ENCODE results near the gene SEC61A1. TPM values are rescaled to one million over a fixed set of nuclear protein-coding genes. Genes with fewer than 3 reads are reported as not detected.

SEC61A1 gene
- total and polyA plus RNA-seq, 9 donors = 101 to 158 (median 117) TPM

DNA sequence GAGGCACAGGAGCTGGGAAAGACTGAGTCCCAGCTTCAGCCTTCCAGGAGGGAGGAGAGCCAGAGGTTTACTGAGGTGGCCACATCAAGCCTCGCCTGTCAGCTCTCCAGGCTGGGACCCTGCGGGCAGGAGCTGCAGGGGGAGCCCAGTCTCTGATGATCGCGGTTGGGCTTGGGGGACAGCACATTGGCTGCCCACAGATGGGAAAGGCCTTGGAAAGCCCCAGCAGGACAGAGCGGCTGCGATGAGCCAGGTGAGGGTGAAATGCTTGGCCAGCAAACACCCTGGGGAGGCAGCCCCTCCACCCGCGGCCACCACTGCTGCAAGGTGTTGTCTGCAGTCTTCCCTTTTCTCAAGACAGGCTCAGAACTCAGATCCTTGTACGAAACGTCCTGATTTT lies 31.2 kb downstream of the SEC61A1 start:
- Histone ChIP-seq H3K36me3 (ENCODE audit: control insufficient read depth, insufficient read depth, low read length) (peaks cover 63% of the 10 kb centered on the region), H3K4me3 (ENCODE audit: low read length) (no peak overlapping the region), H3K27me3 (ENCODE audit: control insufficient read depth, insufficient read depth, low read length) (no peaks in the 10 kb centered on the region), H3K4me1 (ENCODE audit: control insufficient read depth, insufficient read depth, low read length) (peaks cover 9% of the 10 kb centered on the region), H3K9me3 (replicated peaks; ENCODE audit: control insufficient read depth, low read depth, low read length) (no peaks in the 10 kb centered on the region), H3K27ac (ENCODE audit: low read length) (no peak overlapping the region)
- WGBS (ENCODE audit: insufficient coverage) = 53% methylated on average over 10 of the region's 10 CpGs
- no peak for DNase-seq

DNA sequence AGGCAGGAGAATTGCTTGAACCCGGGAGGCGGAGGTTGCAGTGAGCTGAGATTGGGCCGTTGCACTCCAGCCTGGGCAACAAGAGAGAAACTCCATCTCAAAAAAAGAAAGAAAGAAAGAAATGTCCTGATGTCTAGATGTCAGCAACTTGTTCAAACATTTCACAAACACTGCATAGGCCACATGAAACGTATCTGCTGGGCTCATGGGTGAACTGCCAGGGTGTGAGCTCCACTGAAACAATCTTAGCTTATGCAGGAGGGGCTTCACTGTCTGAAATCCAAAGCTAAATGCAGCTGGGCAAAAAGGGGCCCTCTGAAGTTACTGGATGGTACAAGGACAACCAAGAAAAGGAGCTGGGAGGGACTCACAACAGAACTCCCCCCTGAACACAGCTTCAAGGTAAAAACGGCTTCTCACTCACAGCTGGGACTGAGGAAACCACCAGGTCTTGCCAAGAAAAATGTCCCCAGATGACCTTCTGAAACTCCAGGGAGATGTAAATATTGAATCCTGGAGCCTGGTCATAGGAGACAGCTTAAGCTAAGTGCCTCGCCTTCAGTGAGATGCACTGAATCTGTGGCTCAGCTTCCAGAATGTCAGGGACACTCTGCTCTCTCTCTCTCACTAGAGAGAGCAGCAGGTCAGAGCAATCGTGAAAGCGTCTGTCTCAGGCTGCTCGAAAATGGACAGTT lies 31.9 kb downstream of the SEC61A1 start:
- Histone ChIP-seq H3K9me3 (replicated peaks; ENCODE audit: control insufficient read depth, low read depth, low read length) (no peaks in the 10 kb centered on the region), H3K27me3 (ENCODE audit: control insufficient read depth, insufficient read depth, low read length) (no peaks in the 10 kb centered on the region), H3K36me3 (ENCODE audit: control insufficient read depth, insufficient read depth, low read length) (peaks cover 63% of the 10 kb centered on the region), H3K27ac (ENCODE audit: low read length) (no peak overlapping the region), H3K4me3 (ENCODE audit: low read length) (no peak overlapping the region), H3K4me1 (ENCODE audit: control insufficient read depth, insufficient read depth, low read length) (peaks cover 9% of the 10 kb centered on the region)
- no peak for DNase-seq
- 75% methylated on average over 4 of the region's 9 CpGs for WGBS (ENCODE audit: insufficient coverage)

DNA sequence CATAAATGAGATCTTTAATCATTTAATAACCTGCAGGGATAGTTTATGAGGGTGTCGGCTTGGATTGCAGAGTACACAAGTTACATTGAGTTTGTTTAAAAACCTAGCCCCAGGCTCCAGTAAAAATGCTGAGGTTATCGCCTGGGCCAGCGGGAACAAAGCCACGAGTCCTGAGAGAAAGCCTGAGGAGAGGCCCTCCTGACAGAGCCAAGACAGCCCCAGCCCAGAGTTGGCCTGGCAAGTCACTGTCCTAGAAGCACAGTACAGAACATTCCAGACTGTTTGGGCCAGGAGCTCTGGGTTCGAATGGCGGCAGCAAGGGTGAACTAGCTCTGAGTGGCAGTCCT lies 32.4 kb downstream of the SEC61A1 start:
- no peak for DNase-seq
- Histone ChIP-seq H3K27ac (ENCODE audit: low read length) (no peak overlapping the region), H3K4me1 (ENCODE audit: control insufficient read depth, insufficient read depth, low read length) (peaks cover 9% of the 10 kb centered on the region), H3K36me3 (ENCODE audit: control insufficient read depth, insufficient read depth, low read length) (peaks cover 63% of the 10 kb centered on the region), H3K27me3 (ENCODE audit: control insufficient read depth, insufficient read depth, low read length) (no peaks in the 10 kb centered on the region), H3K4me3 (ENCODE audit: low read length) (no peak overlapping the region), H3K9me3 (replicated peaks; ENCODE audit: control insufficient read depth, low read depth, low read length) (no peaks in the 10 kb centered on the region)
- WGBS (ENCODE audit: insufficient coverage) = 67% methylated on average over 4 of the region's 6 CpGs

DNA sequence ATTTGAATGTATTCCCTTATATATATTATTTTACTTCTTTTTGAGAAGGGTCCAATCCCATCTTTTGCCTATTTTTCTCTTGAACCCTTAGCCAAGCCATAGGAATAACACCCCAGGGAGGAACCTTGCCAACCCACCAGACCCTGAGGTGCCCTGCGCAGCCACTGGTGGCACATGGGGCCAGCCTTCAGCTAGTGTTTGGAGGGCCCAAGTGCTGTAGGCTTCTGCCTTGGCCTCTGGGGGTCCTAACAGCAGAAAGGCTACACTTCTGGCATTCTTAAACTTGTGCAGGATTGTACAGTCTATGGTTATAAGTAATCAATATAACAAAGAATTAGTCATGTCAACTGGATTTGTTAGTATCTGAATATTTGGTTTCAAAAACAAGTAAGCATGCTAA lies 36.9 kb downstream of the SEC61A1 start:
- Histone ChIP-seq H3K9me3 (replicated peaks; ENCODE audit: control insufficient read depth, low read depth, low read length) (no peaks in the 10 kb centered on the region), H3K4me1 (ENCODE audit: control insufficient read depth, insufficient read depth, low read length) (peaks cover 2% of the 10 kb centered on the region), H3K27me3 (ENCODE audit: control insufficient read depth, insufficient read depth, low read length) (no peaks in the 10 kb centered on the region), H3K27ac (ENCODE audit: low read length) (no peak overlapping the region), H3K4me3 (ENCODE audit: low read length) (no peak overlapping the region), H3K36me3 (ENCODE audit: control insufficient read depth, insufficient read depth, low read length) (peaks cover 41% of the 10 kb centered on the region)
- 100% methylated on average over 1 of the region's 1 CpG for WGBS (ENCODE audit: insufficient coverage)
- DNase-seq = no peak

DNA sequence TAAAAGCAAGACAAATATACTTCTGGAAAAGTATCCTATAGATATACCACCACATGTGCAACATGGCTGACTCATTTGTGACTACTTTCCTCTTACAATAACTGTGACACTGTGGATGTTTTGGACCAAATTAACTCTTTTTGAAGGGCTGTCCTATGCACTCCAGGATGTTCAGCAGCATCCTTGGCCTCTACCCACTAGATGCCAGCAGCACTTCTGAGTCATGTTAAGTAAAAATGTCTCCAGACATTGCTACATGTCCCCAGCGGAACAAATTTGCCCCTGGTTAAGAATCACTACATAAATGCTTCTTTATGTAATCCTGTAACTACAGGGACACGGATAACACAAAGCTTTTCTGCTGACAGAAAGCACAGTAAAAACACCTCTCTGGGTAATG lies 39.3 kb downstream of the SEC61A1 start:
- Histone ChIP-seq H3K27me3 (ENCODE audit: control insufficient read depth, insufficient read depth, low read length) (no peaks in the 10 kb centered on the region), H3K4me3 (ENCODE audit: low read length) (no peak overlapping the region), H3K36me3 (ENCODE audit: control insufficient read depth, insufficient read depth, low read length) (peaks cover 40% of the 10 kb centered on the region), H3K27ac (ENCODE audit: low read length) (no peak overlapping the region), H3K9me3 (replicated peaks; ENCODE audit: control insufficient read depth, low read depth, low read length) (no peaks in the 10 kb centered on the region), H3K4me1 (ENCODE audit: control insufficient read depth, insufficient read depth, low read length) (peaks cover 3% of the 10 kb centered on the region)
- 100% methylated on average over 1 of the region's 2 CpGs for WGBS (ENCODE audit: insufficient coverage)
- no peak for DNase-seq

DNA sequence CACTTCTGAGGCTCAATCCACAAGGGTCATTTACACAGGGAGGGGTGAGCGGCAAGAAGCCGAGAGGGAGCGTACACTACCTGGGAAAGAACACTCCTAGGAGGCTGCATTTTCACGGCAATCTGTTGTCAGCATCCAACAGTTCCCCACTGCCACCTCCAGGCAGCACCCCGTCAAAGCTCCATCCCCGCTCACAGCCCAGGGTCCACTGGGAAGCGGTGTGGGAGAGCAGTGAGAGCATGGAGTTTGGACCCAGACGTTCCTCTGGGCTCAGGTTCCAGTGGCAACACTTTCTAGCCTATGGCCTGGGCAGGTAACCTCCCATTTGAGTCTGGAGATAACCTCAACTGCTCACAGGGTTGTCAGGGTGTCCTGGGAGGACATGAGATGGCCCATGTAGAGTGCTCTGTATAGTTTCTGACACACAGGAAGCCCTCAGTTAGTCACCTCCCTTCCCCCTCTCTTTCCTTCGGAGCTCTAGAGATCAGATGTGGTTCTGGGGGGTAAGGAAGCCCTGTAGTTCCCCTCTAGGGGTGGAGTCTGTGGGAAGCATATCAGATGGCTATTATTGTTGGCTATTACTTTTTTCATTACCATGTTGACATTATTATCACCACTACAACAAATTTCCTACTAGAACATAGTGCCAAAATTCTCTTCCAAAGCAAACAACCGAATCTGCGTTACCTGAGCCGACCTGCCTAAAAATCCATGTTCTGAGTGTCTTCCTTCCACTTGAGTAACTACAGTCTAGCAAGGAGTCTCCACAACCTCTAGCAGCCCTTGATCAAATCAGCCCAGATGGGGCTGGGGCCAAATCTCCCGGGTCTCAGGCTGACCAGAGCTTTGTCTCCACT lies 42.3 kb downstream of the SEC61A1 start:
- Histone ChIP-seq H3K9me3 (replicated peaks; ENCODE audit: control insufficient read depth, low read depth, low read length) (no peaks in the 10 kb centered on the region), H3K4me1 (ENCODE audit: control insufficient read depth, insufficient read depth, low read length) (peaks cover 3% of the 10 kb centered on the region), H3K27ac (ENCODE audit: low read length) (no peak overlapping the region), H3K36me3 (ENCODE audit: control insufficient read depth, insufficient read depth, low read length) (peaks cover 59% of the 10 kb centered on the region), H3K4me3 (ENCODE audit: low read length) (no peak overlapping the region), H3K27me3 (ENCODE audit: control insufficient read depth, insufficient read depth, low read length) (no peaks in the 10 kb centered on the region)
- no peak for DNase-seq
- 84% methylated on average over 8 of the region's 13 CpGs for WGBS (ENCODE audit: insufficient coverage)

DNA sequence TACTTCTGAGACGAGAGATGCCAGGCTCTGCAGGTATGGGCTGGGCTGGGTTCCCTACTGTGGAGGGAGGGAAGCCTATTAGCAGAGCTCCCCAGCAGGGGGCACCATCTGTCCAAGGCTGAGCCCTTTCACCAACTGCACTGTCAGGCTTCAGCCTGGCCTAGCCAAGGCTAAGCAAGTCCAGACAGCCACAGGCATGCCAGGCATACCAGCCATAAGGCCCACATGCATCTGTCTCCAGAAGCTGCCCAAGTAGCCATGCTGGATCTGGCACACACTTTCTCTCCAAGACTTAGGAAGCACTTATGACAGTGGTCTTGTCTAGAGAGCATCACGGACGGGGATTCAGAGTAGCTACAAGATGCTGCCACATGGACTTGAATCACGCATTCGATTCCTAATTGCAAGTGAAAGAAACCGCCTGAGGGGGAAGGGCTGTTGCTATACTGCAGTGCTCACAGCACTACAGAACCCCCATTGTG lies 43.0 kb downstream of the SEC61A1 start:
- Histone ChIP-seq H3K36me3 (ENCODE audit: control insufficient read depth, insufficient read depth, low read length) (peaks cover 65% of the 10 kb centered on the region), H3K27me3 (ENCODE audit: control insufficient read depth, insufficient read depth, low read length) (no peaks in the 10 kb centered on the region), H3K4me1 (ENCODE audit: control insufficient read depth, insufficient read depth, low read length) (peaks cover 3% of the 10 kb centered on the region), H3K4me3 (ENCODE audit: low read length) (no peak overlapping the region), H3K27ac (ENCODE audit: low read length) (no peak overlapping the region), H3K9me3 (replicated peaks; ENCODE audit: control insufficient read depth, low read depth, low read length) (no peaks in the 10 kb centered on the region)
- DNase-seq = peak; percentile 73
- 67% methylated on average over 6 of the region's 6 CpGs for WGBS (ENCODE audit: insufficient coverage)

DNA sequence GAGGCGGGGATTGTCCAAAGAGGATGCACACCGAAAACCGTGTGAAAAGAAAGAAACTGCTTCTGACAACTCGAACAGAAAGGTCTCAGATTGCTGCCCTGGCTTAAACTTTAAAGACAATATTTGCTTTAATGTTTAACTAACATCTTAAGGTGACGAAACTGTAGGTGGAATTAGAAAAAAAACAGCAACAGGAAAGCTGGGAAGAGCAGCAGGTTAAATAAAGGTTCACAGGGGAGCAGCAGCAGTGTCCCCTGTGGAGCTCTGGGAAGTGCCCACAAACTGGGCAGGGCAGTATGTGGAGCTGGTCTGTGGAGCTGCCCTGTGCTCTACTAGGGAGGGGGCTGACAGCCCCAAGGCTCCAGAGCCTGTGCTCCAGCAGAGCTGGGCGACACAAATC lies 46.0 kb downstream of the SEC61A1 start:
- H3K4me3 ChIP-seq (ENCODE audit: low read length) = no peak overlapping the region
- H3K9me3 ChIP-seq (replicated peaks; ENCODE audit: control insufficient read depth, low read depth, low read length) = no peaks in the 10 kb centered on the region
- peaks cover 77% of the 10 kb centered on the region for H3K36me3 ChIP-seq (ENCODE audit: control insufficient read depth, insufficient read depth, low read length)
- no peak overlapping the region for H3K27ac ChIP-seq (ENCODE audit: low read length)
- H3K4me1 ChIP-seq (ENCODE audit: control insufficient read depth, insufficient read depth, low read length) = peaks cover 3% of the 10 kb centered on the region
- DNase-seq = no peak
- 95% methylated on average over 3 of the region's 6 CpGs for WGBS (ENCODE audit: insufficient coverage)
- no peaks in the 10 kb centered on the region for H3K27me3 ChIP-seq (ENCODE audit: control insufficient read depth, insufficient read depth, low read length)

DNA sequence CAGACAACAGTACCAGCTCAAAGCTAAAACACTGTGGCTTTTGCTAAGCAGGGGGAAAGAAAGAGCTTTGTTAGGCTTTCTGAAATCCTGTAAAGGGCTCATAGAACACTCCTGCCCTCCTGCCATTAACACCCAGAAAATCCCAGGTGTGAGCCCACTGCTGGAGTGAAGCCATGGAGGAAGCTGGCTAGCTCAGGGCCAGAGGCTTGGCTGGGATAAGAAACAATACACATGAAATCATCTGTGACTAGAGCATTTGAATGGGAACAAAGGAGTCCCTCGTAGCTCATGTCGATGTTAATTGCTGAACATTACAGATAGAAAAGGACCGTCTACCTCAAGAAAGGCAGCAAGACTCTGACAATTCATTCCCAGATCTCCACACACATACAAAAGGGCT lies 47.9 kb downstream of the SEC61A1 start:
- Histone ChIP-seq H3K27me3 (ENCODE audit: control insufficient read depth, insufficient read depth, low read length) (no peaks in the 10 kb centered on the region), H3K36me3 (ENCODE audit: control insufficient read depth, insufficient read depth, low read length) (peaks cover 71% of the 10 kb centered on the region), H3K4me1 (ENCODE audit: control insufficient read depth, insufficient read depth, low read length) (peaks cover 3% of the 10 kb centered on the region), H3K27ac (ENCODE audit: low read length) (no peak overlapping the region), H3K4me3 (ENCODE audit: low read length) (no peak overlapping the region), H3K9me3 (replicated peaks; ENCODE audit: control insufficient read depth, low read depth, low read length) (no peaks in the 10 kb centered on the region)
- 86% methylated on average over 3 of the region's 3 CpGs for WGBS (ENCODE audit: insufficient coverage)
- DNase-seq = no peak

DNA sequence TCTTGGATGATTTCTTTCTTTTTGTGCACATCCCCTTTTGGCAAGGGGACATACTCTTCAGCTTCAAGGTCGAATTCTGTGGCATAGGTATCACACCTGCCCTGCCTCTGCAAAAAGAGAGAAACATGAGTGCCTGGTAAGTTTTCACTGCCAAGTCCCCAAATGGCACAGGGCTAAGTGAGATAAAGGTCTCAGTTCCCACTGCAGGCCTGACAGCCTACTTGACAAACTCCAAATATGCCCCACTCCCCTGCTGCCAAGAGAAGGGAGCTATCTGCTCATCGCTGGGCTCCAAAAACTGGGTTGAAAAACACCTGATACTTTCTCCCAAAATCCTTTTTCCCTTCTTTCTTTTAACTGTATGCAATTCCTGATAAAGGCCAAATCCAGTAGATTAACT lies 48.4 kb downstream of the SEC61A1 start:
- no peaks in the 10 kb centered on the region for H3K27me3 ChIP-seq (ENCODE audit: control insufficient read depth, insufficient read depth, low read length)
- no peak overlapping the region for H3K27ac ChIP-seq (ENCODE audit: low read length)
- H3K4me3 ChIP-seq (ENCODE audit: low read length) = no peak overlapping the region
- DNase-seq = no peak
- peaks cover 68% of the 10 kb centered on the region for H3K36me3 ChIP-seq (ENCODE audit: control insufficient read depth, insufficient read depth, low read length)
- no peaks in the 10 kb centered on the region for H3K4me1 ChIP-seq (ENCODE audit: control insufficient read depth, insufficient read depth, low read length)
- H3K9me3 ChIP-seq (replicated peaks; ENCODE audit: control insufficient read depth, low read depth, low read length) = no peaks in the 10 kb centered on the region
- 100% methylated on average over 1 of the region's 2 CpGs for WGBS (ENCODE audit: insufficient coverage)

Data from muscle of leg (tissue), 11 donors.